Heart left ventricle (tissue), 13 donors: ENCODE data around the gene TBC1D5.

ENCODE experiments used
- POLR2A ChIP-seq, 2 donors: fragments of 450-650 bp; IDR thresholded peaks; one replicate each; pipeline ENCODE4 v1.6.1; 2017; ENCODE audit warnings: antibody characterized with exemption in 2 of 2, mild to moderate bottlenecking in 2 of 2, moderate library complexity in 2 of 2
- TF ChIP-seq, protein P1 (sequence below), 12 donors: fragments of 200-600 bp; sonication (generic) in 4 of 12; IDR thresholded peaks; one replicate each; pipeline versions ENCODE4 v1.5.0 to v1.8.0; 2018 to 2022; ENCODE audit warnings: antibody characterized with exemption in 12 of 12, mild to moderate bottlenecking in 5 of 12
- donor health status: ischemic (EF 13 %, LVEDD 7.1; RV severe dilation, severe dysfunction).
- donor health status: DM: no; HTN: yes; CAD: no.
- donor health status: DM: no; HTN: no; CAD: no.
- donor health status: ischemic (EF 25% LVEDD 6.9; RV normal size, moderate dysfunction).
- donor health status: ischemic (EF 25% LVEDD 5.7; RV mildly dilated, moderate dysfunction).
- donor health status: ischemic (EF 35%, LVEDD 5.7; RV mildly dilated, moderate dysfunction).
- donor health status: nonischemic (EF 11% LVEDD 7.7; RV severe dilation, severe dysfunction).
- donor health status: DM: yes; HTN: yes; CAD: no.
- donor health status: PGD.
- donor health status: ischemic (EF 29% LVEDD 5.4; RV normal size, mild dysfunction).
- donor health status: nonischemic (EF 23%, LVEDD 6.1; RV moderate dilation, normal function).

DNA sequence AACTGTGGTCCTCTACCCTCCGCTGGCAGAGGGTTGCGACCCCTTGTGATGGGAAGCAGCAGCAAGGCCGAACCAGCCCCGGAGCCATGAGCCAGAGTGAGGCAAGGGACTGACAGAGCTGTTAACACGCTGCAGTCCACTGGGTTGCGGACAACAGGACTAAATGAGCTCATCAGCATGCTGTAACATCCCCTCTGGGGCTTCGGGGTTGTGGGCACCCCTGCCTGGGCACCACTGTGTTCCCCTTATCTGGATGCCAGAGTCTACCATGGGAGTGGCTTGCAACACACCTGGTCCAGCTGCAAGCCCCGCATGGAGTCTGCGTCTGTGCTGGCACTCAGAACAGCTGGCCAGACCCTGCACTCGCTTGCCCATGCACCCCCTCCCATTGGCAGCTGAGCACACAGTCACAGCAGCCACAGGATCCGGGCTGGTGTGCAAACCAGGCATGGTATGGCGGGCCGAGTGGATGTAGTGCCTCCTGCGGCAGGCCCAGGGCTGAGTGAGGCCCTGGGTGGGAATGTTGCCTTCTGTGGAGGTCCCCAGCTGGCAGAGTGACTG, 453.5 kb downstream of the TBC1D5 start:
- TF ChIP-seq, protein P1, sequence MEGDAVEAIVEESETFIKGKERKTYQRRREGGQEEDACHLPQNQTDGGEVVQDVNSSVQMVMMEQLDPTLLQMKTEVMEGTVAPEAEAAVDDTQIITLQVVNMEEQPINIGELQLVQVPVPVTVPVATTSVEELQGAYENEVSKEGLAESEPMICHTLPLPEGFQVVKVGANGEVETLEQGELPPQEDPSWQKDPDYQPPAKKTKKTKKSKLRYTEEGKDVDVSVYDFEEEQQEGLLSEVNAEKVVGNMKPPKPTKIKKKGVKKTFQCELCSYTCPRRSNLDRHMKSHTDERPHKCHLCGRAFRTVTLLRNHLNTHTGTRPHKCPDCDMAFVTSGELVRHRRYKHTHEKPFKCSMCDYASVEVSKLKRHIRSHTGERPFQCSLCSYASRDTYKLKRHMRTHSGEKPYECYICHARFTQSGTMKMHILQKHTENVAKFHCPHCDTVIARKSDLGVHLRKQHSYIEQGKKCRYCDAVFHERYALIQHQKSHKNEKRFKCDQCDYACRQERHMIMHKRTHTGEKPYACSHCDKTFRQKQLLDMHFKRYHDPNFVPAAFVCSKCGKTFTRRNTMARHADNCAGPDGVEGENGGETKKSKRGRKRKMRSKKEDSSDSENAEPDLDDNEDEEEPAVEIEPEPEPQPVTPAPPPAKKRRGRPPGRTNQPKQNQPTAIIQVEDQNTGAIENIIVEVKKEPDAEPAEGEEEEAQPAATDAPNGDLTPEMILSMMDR (IDR thresholded peaks at IDR 0.05): no peak
- no peak for TF ChIP-seq POLR2A (IDR thresholded peaks at IDR 0.05)
